CD4-positive, alpha-beta T cell treated with Interleukin-21 for 1 hour (primary cell): Measurements from ENCODE around the gene CCDC18.
"Not testable (repeated sequence)": the region's sequence is repeated elsewhere in the genome, so short reads cannot be mapped to it uniquely, and the experiment has no call there.

Source experiments
- DNase-seq: peaks from one replicate; pipeline ENCODE4 v3.0.0-alpha.2; 2020

CCDC18 gene

DNA sequence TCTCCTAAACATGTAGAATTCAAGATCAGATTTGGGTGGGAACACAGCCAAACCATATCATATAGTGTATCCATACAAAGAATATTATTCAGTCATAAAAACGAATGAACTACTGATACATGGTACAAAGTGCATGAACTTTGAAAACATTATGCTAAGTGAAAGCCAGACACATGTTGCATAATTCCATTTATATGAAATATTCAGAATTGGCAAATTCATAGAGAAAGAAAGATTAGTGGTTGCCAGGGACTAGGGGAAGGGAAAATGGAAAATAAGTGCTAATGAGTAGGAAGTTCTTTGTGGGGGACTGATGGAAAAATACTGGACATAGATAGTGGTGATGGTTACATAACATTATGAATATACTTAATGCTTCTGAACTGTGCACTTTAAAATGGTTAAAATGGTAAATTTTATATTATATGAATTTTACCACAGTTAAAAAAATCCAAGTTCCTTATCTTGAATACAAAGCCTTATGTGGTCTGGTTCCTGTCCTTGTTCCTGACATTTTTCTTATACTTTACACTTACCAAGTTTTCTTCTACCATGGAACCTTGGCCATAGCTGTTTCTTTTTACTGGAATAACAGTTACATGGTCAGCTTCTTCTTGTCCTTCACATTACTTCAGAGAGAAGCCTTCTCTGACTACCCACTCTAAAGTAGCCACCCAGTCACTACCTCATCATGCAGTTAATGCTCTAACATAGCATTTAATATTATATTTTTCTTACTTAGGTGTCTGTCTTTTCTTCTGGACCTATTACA lies 64.0 kb downstream of the CCDC18 start:
- DNase-seq, result no peak

DNA sequence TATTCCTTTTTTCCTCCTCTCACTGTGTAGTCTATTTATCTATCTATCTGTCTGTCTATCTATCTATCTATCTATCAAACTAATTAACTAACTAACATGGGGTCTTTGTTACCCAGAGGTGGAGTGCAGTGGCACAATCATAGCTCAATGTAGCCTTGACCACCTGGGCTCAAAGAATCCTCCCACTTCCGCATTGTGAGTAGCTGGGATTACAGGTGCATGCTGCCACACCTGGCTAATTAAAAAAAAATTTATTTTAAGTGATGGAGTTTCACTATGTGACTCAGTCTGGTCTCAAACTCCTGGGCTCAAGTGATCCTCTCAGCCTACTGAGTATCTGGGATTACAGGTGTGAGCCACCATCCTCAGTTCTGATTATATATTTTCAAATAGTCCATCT lies 71.4 kb downstream of the CCDC18 start:
- no peak for DNase-seq

- no peak for DNase-seq
Measured at GRCh38 chr1:93252598-93252997, 72.1 kb downstream of the CCDC18 start.

DNA sequence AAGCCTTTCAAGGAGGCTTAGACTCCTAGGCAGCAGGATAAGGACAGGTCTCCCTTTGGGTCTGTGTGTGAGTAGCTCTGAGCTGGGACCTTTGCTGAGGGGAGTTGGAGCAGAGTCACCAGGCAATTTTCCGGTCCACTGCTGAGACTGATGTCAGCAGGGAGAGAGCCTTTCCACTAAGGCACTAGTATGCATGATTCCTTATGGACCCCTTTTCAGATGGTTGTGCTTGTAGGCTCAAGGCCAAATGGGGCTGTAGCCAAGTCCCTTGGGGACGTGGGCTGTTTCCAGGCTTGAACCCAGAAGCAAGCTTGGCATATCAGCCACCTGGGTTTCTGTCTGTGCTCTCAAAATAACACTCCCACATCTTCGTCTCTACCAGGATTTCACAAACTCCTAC lies 73.0 kb downstream of the CCDC18 start:
- DNase-seq, result no peak

DNA sequence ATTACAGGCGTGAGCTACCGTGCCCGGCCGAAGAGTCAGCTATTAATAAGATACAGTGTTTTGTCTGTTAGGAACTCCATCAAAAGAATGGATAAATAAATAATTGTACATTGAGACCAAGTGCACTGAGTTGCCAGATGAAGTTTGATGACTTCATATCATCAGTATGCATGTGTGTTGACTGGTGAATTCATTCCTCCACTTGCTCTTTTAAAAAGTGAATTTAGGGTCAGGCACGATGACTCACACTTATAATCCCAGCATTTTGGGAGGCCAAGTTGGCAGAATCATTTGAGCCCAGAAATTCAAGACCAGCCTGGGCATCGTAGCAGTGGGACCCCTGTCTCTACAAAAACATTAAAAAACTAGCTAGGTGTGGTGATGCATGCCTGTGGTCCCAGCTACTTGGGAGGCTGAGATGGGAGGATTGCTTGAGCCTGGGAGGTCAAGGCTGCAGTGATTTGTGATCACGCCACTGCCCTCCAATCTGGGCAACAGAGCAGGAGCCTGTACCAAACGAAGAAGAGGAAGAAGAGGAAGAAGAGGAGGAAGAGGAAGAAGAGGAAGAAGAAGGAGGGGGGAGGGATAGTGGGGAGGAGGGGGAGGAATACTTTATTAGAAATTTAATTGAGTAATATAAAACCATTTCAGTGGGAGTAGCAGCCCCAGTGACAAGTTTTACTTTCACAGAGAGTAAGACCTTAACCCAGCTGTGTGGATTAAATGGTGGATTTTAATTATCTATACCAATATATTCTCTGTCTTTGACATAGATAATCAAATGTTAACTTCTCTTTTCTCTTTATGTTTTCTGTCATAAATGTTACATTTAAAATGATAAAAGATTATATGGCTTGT lies 74.9 kb downstream of the CCDC18 start:
- no peak for DNase-seq

DNA sequence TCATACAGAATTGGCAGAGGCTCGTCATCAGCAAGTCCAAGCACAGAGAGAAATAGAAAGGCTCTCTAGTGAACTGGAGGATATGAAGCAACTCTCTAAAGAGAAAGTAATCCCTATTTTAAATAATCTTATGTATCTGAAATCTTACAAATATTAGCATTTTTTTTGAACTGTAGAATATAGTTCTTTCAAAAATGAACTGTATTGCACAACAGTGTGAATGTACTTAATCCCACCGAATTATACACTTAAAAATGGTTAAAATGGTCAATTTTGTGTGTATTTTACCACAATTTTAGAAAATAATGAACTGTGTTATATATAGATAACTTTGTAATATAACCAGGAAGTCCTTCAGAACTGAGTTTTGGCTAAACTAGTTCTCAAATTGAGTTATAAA lies 75.9 kb downstream of the CCDC18 start:
- no peak for DNase-seq

DNA sequence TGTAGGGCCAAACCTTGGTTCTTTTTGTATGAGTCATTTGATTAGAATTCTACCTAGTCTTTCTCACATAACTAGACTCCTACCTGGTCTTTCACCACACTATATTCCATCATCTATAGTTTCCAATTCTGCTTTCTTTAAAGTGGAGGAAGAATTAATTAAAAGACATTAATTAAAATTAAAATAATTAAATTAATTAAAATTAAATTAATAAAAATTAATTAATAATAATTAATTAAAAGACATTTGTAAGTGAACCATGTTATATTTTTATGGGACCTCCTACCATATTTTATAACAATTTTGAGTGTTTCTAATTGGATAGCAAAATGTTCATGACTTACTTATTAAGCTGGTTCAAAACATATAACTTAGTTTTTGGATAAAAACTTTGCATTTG lies 77.4 kb downstream of the CCDC18 start:
- no peak for DNase-seq

DNA sequence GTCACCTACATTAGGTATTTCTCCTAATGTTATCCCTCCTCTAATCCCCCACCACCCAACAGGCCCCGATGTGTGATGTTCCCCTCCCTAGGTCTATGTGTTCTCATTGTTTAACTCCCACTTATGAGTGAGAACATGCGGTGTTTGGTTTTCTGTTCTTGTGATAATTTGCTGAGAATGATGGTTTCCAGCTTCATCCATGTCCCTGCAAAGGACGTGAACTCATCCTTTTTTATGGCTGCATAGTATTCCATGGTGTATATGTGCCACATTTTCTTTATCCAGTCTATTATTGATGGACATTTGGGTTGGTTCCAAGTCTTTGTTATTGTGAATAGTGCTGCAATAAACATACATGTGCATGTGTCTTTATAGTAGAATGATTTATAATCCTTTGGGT lies 80.2 kb downstream of the CCDC18 start:
- not testable (repeated sequence) for DNase-seq

- no peak for DNase-seq
Measured at GRCh38 chr1:93262645-93263044, 82.1 kb downstream of the CCDC18 start.

- DNase-seq, result not testable (repeated sequence)
Measured at GRCh38 chr1:93268888-93269287, 88.4 kb downstream of the CCDC18 start.

GRCh38 chr1:93275262-93275633 lies 94.7 kb downstream of the CCDC18 start:
- not testable (repeated sequence) for DNase-seq

DNA sequence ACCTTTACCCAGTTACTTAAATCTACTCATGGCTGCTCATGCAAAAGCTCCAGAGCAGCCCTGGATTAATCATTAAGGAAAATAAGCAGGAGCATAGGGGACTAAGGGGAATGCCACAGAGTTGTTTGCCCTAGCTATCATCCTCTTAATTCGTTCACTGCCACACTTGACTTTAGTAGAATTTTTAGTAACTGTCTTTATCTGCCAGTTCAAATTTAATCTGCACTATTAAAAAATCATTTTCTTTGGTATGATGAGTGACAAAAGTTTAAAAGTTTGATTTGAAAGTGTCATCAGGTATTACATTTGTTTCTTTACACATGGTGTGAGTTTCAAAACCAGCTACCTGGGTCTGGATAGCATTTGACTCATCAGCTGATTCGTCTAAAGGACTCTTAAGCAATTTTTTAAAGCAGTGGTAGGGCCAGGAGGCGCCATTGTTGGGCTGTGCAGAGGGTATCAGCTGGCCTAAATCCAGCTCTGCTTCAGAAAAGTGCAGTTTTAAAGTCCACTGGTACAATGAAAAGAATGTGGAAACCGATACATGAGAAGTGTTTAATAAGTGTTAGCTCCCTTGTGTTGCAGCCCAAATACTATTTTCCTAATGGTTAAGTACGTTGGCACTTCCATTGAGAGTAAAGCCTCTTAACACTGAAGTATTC lies 95.2 kb downstream of the CCDC18 start:
- DNase-seq, result no peak

DNA sequence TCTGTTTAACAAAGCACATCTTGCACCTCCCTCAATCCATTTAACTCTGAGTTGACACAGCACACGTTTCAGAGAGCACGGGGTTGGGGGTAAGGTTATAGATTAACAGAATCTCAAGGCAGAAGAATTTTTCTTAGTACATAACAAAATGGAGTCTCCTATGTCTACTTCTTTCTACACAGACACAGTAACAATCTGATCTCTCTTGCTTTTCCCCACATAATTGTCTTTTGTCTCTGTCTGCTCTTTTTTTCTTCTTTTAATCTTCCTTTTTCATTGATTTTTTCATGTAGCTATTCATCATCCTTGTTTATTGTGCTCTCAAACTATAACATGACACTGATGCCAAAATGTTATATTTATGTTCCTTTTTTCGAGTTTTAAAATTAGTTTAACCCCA lies 97.0 kb downstream of the CCDC18 start:
- DNase-seq, result not testable (repeated sequence)

DNA sequence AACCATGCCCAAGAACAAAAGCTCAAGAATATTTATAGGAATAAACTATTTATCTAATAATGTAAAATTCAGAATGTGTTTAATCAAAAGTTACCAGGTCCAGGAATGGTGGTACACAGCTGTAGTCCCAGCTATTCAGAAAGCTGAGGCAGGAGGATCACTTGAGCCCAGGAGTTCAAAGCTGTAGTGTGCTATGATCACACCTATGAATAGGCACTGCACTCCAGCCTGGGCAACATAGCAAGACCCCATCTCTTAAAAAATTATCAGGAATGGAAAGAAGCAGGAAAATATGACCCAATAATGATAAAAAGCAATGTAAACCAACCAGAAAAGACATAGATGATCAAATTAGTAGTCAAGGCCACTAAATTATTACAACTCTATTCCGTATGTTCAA lies 103.0 kb downstream of the CCDC18 start:
- no peak for DNase-seq

GRCh38 chr1:93288558-93288957 lies 108.0 kb downstream of the CCDC18 start:
- DNase-seq, result no peak

DNA sequence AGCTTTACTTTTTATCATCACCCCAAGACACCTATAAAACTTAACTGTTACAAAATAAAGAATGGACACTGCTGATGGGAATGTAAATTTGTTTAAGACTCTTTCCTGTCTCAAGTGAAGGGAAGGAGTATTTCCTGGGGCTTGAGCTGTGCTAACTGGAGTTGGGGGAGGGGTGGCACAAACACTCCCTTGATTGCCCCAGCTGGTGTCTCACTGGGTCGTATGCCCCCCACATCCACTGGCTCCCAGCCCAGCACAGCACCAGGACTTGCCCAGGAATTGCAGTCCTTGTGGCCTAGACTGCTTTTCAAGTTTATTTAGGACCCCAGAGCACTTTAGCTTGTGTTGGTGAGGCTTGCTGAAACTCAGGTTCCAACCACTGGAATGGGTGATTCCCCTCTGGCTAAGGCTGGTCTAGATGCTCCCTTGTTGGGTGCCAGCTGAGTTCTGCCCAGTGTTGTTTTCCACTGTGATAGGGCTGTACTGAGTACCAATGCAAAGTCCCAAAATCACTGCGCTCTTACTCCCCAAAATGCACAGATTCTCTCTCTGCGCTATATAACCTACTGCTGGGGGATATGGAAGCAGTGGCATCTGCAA lies 116.1 kb downstream of the CCDC18 start:
- DNase-seq, result no peak

GRCh38 chr1:93301131-93301530 lies 120.6 kb downstream of the CCDC18 start:
- DNase-seq, result no peak

- no peak for DNase-seq
Measured at GRCh38 chr1:93302078-93302477, 121.6 kb downstream of the CCDC18 start.

GRCh38 chr1:93304716-93305138 lies 124.2 kb downstream of the CCDC18 start:
- peak; percentile 68 for DNase-seq

GRCh38 chr1:93306920-93307319 lies 126.4 kb downstream of the CCDC18 start:
- DNase-seq, result no peak

- DNase-seq, result no peak
Measured at GRCh38 chr1:93313026-93313425, 132.5 kb downstream of the CCDC18 start.

GRCh38 chr1:93317207-93317606 lies 136.7 kb downstream of the CCDC18 start:
- peak; percentile 0 for DNase-seq

- DNase-seq, result no peak
Measured at GRCh38 chr1:93317943-93318342, 137.4 kb downstream of the CCDC18 start.
